Activated naive CD8-positive, alpha-beta T cell (primary cell): ENCODE data around the gene KIN.
"Not testable (repeated sequence)": the region's sequence is repeated elsewhere in the genome, so short reads cannot be mapped to it uniquely, and the experiment has no call there.

Experiments used
- H3K27ac Mint-ChIP-seq: one replicate; pipeline ENCODE4 v1.8.0; 2021; ENCODE audit warnings: mixed read lengths
- H3K27me3 Mint-ChIP-seq: one replicate; pipeline ENCODE4 v1.8.0; 2021; ENCODE audit warnings: mixed read lengths
- H3K36me3 Mint-ChIP-seq: one replicate; pipeline ENCODE4 v1.8.0; 2021; ENCODE audit warnings: mixed read lengths
- H3K4me1 Mint-ChIP-seq: one replicate; pipeline ENCODE4 v1.8.0; 2021; ENCODE audit warnings: low read depth, mixed read lengths
- H3K4me3 Mint-ChIP-seq: one replicate; pipeline ENCODE4 v1.8.0; 2021; ENCODE audit warnings: mild to moderate bottlenecking, mixed read lengths
- H3K9me3 Mint-ChIP-seq: one replicate; pipeline ENCODE4 v1.8.0; 2021; ENCODE audit warnings: low read depth, mixed read lengths

KIN gene

GRCh38 chr10:7787857-7788638 is at the start of gene KIN, which contains the start of gene ATP5F1C:
KIN (minus strand) TSS chr10:7787993; CDS start chr10:7787933, 60 bp downstream.
ATP5F1C (plus strand) TSS chr10:7788177; CDS start chr10:7788208, 31 bp downstream.
- no peak within 1 kb of the TSS for H3K27ac Mint-ChIP-seq

DNA sequence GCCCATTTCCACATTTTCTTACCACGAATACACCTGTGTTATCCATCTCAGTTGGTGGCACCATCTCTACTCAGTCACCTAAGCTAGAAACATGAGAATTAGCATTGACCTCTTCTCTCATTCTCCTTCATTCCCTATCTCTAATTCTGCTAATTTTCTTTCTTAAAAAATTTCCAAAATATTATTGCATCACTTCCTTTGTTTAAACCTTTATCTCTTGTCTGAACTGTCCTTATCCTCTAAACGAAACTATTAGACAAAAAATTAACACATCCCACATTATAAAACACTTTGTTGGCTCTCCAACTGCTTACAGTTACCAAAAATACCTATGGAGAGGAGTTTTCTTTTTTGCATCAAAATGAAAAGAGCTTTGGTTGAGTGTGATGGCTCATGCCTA is 48.8 kb upstream of the KIN start:
- Mint-ChIP-seq H3K4me1 (peaks cover 46% of the 10 kb centered on the region), H3K9me3 (no peaks in the 10 kb centered on the region), H3K27ac (no peak overlapping the region), H3K27me3 (no peaks in the 10 kb centered on the region), H3K4me3 (no peak overlapping the region), H3K36me3 (peaks cover 22% of the 10 kb centered on the region)

More at GRCh38 chr10:7787857-7788638, at the start of gene KIN, which contains the start of gene ATP5F1C:
- Mint-ChIP-seq H3K4me3 (no peak within 1 kb of the TSS), H3K27me3 (no peaks in the 10 kb centered on the region), H3K4me1 (peaks cover 70% of the 10 kb centered on the region), H3K9me3 (no peaks in the 10 kb centered on the region), H3K36me3 (peaks cover 11% of the 10 kb centered on the region)

GRCh38 chr10:7834262-7834661 is 46.5 kb upstream of the KIN start:
- Mint-ChIP-seq H3K9me3 (no peaks in the 10 kb centered on the region), H3K4me1 (peaks cover 49% of the 10 kb centered on the region), H3K27me3 (no peaks in the 10 kb centered on the region), H3K4me3 (no peak overlapping the region), H3K36me3 (peaks cover 22% of the 10 kb centered on the region), H3K27ac (no peak overlapping the region)

- Mint-ChIP-seq H3K4me1 (peaks cover 46% of the 10 kb centered on the region), H3K27me3 (no peaks in the 10 kb centered on the region), H3K9me3 (no peaks in the 10 kb centered on the region), H3K36me3 (peaks cover 18% of the 10 kb centered on the region), H3K27ac (no peak overlapping the region), H3K4me3 (no peak overlapping the region)
Observed at GRCh38 chr10:7833210-7833609, 45.4 kb upstream of the KIN start.

DNA sequence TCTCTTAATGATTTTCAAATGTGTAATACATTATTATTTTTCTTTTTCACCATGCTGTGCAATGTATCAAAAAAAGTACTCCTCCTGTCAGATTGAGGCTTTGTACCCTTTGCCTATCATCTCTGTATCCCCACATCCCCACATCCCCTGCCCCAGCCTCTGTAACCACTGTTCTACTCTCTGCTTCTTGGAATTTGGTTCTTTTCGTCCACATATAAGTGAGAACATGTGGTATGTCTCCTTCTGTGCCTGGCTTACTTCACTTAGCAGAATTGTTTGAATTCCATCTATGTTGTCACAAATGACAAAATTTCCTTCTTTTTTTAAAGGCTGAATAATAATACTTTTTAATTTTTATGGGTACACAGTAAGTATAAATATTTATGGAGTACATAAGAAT is 44.3 kb upstream of the KIN start:
- Mint-ChIP-seq H3K9me3 (no peaks in the 10 kb centered on the region), H3K36me3 (peaks cover 20% of the 10 kb centered on the region), H3K27ac (no peak overlapping the region), H3K27me3 (no peaks in the 10 kb centered on the region), H3K4me1 (peaks cover 48% of the 10 kb centered on the region), H3K4me3 (no peak overlapping the region)

DNA sequence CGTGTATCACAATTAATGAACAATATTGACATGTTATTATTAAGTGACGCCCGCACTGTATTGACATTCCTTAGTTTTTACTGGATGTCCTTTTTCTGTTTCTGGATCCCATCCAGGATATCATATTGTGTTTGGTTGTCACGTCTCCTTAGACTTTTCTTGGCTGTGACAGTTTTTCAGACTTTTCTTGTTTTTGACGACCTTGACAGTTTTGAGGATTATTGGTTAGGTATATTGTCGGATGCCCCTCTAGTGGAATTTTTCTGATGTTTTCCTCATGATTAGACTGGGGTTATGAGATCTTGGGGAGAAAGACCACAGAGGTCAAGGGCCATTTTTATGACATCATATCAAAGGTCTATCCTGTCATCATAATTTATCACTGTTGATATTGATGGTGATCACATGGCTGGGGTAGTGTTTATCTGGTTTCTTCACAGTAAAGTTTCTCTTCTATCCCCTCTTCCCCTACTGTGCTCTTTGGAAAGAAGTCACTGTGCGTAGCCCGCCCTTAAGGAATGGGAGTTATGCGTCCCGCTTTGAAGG is 41.6 kb upstream of the KIN start:
- peaks cover 24% of the 10 kb centered on the region for H3K36me3 Mint-ChIP-seq
- H3K27me3 Mint-ChIP-seq: no peaks in the 10 kb centered on the region
- H3K9me3 Mint-ChIP-seq: no peaks in the 10 kb centered on the region
- peaks cover 58% of the 10 kb centered on the region for H3K4me1 Mint-ChIP-seq
- peak overlapping the region; percentile 1 for H3K4me3 Mint-ChIP-seq
- no peak overlapping the region for H3K27ac Mint-ChIP-seq

GRCh38 chr10:7826971-7827370 is 39.2 kb upstream of the KIN start:
- no peaks in the 10 kb centered on the region for H3K9me3 Mint-ChIP-seq
- H3K4me3 Mint-ChIP-seq: no peak overlapping the region
- no peak overlapping the region for H3K27ac Mint-ChIP-seq
- H3K27me3 Mint-ChIP-seq: no peaks in the 10 kb centered on the region
- H3K4me1 Mint-ChIP-seq: peaks cover 45% of the 10 kb centered on the region
- peaks cover 22% of the 10 kb centered on the region for H3K36me3 Mint-ChIP-seq

DNA sequence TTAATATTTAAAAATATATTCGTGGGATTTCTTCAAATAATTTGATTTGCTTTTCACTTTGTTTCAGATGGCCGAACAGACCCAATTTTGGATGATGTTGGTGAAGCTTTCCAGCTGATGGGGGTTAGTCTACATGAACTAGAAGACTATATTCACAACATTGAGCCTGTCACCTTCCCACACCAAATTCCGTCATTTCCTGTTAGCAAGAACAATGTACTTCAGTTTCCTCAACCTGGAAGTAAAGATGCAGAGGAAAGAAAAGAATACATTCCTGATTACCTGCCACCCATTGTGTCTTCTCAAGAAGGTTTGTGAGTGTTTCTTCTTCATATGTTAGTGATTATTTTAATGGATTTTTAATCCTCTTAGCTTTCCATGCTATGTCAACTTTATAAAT is 36.5 kb upstream of the KIN start:
- H3K27me3 Mint-ChIP-seq: no peaks in the 10 kb centered on the region
- H3K9me3 Mint-ChIP-seq: no peaks in the 10 kb centered on the region
- no peak overlapping the region for H3K27ac Mint-ChIP-seq
- peaks cover 15% of the 10 kb centered on the region for H3K36me3 Mint-ChIP-seq
- H3K4me3 Mint-ChIP-seq: no peak overlapping the region
- peaks cover 55% of the 10 kb centered on the region for H3K4me1 Mint-ChIP-seq

GRCh38 chr10:7819121-7819460 is 31.3 kb upstream of the KIN start:
- H3K4me1 Mint-ChIP-seq: peaks cover 43% of the 10 kb centered on the region
- H3K9me3 Mint-ChIP-seq: no peaks in the 10 kb centered on the region
- peak overlapping the region; percentile 99 for H3K4me3 Mint-ChIP-seq
- peak overlapping the region; percentile 93 for H3K27ac Mint-ChIP-seq
- H3K36me3 Mint-ChIP-seq: no peaks in the 10 kb centered on the region
- no peaks in the 10 kb centered on the region for H3K27me3 Mint-ChIP-seq

DNA sequence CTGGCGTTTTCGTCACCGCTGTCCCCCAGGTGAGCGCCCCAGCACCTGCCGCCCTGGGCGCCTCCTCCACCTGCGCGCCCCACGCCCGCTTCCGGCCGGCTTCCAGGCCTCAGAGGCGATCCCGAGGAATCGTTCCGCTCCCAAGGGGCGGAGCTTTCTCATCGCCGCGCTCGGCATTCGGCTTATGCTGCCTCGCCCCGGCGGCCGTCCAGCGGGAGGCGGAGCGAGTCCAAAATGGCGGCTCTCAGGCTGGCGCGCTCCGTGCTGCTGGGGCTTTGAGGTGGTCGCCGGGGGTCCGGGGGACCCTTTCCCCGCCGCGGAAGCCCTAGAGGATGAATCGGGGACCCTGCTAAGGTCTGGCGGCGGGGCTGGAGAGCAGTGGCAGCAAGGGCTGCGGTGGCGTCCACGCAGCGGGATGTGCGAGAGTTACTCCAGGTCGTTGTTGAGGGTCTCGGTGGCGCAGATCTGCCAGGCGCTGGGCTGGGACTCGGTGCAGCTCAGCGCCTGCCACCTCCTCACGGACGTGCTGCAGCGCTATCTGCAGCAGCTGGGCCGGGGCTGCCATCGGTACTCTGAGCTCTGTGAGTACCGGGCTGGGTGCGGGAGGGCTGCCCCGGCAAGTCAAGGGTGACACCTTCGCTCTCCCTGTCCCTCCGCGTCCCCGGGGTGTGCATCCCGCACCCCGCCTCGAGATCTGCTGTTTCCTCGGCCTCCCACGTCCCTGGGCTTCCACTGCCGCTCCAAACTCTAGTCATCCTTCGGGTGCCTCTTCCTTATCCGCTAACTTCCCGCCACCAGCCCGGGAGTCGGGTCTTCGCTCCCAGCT is 30.7 kb upstream of the KIN start, which contains the start of gene TAF3:
TSS of gene TAF3 (plus strand) at position 211 of the 826 bp plus-strand sequence. CDS start at position 416, 205 bp downstream.
- Mint-ChIP-seq H3K36me3 (no peaks in the 10 kb centered on the region), H3K27me3 (no peaks in the 10 kb centered on the region), H3K4me3 (peak within 1 kb of the TSS; percentile 99), H3K27ac (peak within 1 kb of the TSS; percentile 93), H3K4me1 (peaks cover 43% of the 10 kb centered on the region), H3K9me3 (no peaks in the 10 kb centered on the region)

DNA sequence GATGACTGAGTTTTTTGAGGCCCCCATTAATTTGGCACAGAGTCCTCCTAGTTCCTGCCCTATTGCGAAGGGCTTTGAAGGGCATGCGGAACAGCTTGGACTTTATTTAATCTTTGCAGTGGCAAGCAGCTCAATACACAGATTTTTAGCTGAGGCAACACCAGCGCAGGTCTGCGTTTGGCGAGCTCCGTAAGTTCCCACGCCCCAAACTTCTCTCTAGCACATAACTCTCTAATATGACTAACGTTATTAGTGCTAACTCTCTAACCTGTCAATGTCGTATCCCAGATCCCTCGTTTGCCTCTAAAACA is 30.1 kb upstream of the KIN start:
- H3K4me1 Mint-ChIP-seq: peaks cover 43% of the 10 kb centered on the region
- H3K27ac Mint-ChIP-seq: peak overlapping the region; percentile 93
- H3K36me3 Mint-ChIP-seq: no peaks in the 10 kb centered on the region
- H3K9me3 Mint-ChIP-seq: no peaks in the 10 kb centered on the region
- H3K27me3 Mint-ChIP-seq: no peaks in the 10 kb centered on the region
- H3K4me3 Mint-ChIP-seq: peak overlapping the region; percentile 99

- Mint-ChIP-seq H3K4me1 (peaks cover 43% of the 10 kb centered on the region), H3K27me3 (no peaks in the 10 kb centered on the region), H3K4me3 (peak overlapping the region; percentile 99), H3K27ac (no peak overlapping the region), H3K36me3 (no peaks in the 10 kb centered on the region), H3K9me3 (no peaks in the 10 kb centered on the region)
Observed at GRCh38 chr10:7817576-7817975, 29.8 kb upstream of the KIN start.

DNA sequence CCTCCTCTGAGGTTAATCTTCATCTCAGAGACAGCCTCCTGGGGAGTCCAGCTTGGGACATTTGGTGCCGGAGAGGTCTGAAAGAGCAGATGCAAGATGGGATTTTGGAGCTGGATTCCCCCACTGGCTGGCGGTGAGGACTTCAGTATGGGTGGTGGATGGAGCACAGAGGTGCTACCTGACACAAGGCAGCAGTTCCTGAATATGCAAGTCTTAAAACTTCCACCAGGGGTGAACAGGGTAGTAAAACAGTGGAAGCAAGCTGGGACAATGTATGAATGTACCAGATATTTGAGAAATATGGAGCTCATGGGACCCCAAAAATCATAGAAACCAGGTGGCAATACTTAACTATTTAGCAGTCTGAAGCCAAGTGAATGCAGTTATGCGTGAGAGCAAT is 25.7 kb upstream of the KIN start:
- Mint-ChIP-seq H3K36me3 (no peaks in the 10 kb centered on the region), H3K27me3 (no peaks in the 10 kb centered on the region), H3K9me3 (no peaks in the 10 kb centered on the region), H3K4me3 (no peak overlapping the region), H3K4me1 (peaks cover 14% of the 10 kb centered on the region), H3K27ac (no peak overlapping the region)

- H3K27me3 Mint-ChIP-seq, H3K4me3 Mint-ChIP-seq, H3K27ac Mint-ChIP-seq, H3K4me1 Mint-ChIP-seq, H3K36me3 Mint-ChIP-seq, H3K9me3 Mint-ChIP-seq: not testable (repeated sequence)
Observed at GRCh38 chr10:7811743-7812142, 23.9 kb upstream of the KIN start.

- H3K27me3 Mint-ChIP-seq: no peaks in the 10 kb centered on the region
- peak overlapping the region; percentile 16 for H3K27ac Mint-ChIP-seq
- no peaks in the 10 kb centered on the region for H3K4me1 Mint-ChIP-seq
- no peaks in the 10 kb centered on the region for H3K36me3 Mint-ChIP-seq
- no peaks in the 10 kb centered on the region for H3K9me3 Mint-ChIP-seq
- H3K4me3 Mint-ChIP-seq: no peak overlapping the region
Observed at GRCh38 chr10:7811000-7811399, 23.2 kb upstream of the KIN start.
